Fibroblast of skin of back (primary cell): Measurements from ENCODE around the gene SLC2A8. TPM values are rescaled to one million over a fixed set of nuclear protein-coding genes. Genes with fewer than 3 reads are reported as not detected.
A peak's percentile ranks its signal among the peaks of the same experiment; 100 is the strongest.

Experiments
- DNase-seq: peaks from one replicate; pipeline ENCODE4 v3.0.0-alpha.2; 2013
- polyA plus RNA-seq, 2 experiments: library from polyadenylated mRNA; unstranded; fragments of 120-200 nt; gene quantifications; one replicate each; pipeline ENCODE4 v1.2.1, GENCODE V29; 2013; ENCODE audit not compliant: insufficient read length in 2 of 2

Gene SLC2A8, protein sequence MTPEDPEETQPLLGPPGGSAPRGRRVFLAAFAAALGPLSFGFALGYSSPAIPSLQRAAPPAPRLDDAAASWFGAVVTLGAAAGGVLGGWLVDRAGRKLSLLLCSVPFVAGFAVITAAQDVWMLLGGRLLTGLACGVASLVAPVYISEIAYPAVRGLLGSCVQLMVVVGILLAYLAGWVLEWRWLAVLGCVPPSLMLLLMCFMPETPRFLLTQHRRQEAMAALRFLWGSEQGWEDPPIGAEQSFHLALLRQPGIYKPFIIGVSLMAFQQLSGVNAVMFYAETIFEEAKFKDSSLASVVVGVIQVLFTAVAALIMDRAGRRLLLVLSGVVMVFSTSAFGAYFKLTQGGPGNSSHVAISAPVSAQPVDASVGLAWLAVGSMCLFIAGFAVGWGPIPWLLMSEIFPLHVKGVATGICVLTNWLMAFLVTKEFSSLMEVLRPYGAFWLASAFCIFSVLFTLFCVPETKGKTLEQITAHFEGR
- 6.3 TPM for polyA plus RNA-seq (2013, experiment 1 of 2; ENCODE audit: insufficient read length)
- polyA plus RNA-seq (2013, experiment 2 of 2; ENCODE audit: insufficient read length) = 3.4 TPM

GRCh38 chr9:127396808-127397645 is at the start of gene SLC2A8:
TSS of gene SLC2A8 (plus strand) at chr9:127397169. CDS start at chr9:127397231, 62 bp downstream.
- DNase-seq = peak; percentile 96

DNA sequence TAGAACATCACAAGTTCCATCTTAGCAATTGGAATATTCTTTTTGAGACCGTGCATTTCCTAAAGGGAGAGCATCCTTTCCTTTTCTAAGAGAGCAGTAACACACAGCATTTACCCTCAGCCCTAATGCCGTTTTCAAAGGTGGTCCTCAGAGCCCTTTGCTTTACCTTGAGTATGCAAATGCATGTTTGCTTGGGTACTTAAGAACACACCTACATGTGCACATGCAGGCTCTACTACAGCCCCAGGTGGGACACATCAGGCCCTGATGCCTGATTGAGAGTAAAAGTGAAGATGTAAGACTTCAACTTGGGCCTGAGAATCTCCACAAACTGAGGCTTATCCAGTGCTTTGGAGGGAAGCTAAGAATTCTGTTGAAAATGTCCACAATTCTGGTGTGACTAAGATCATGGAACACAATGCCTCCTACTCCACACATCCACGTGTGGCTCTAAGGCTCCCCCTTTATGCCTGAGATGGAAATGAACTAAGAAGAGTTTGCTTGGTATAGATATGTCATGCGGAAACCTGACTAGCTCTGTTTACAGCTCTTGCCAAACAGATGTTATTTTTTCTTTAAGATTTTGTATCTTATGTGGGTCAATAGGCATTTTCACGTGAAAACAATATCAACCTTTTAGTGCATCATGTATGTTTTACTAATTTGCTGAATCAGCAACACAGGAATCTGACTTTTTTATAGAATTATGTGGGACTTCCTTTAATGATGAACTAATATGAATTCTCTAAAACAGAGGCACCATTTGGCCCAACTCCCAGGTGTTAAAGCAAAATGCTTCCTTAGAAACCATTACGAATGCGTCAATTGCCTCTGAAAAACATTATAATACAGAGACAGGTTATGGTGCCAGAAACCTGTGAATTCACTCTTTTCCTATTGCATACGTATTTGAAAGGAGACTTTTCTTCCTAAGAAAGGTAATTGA is 48.9 kb upstream of the SLC2A8 start:
- DNase-seq = peak; percentile 46

GRCh38 chr9:127349483-127350113 is 47.4 kb upstream of the SLC2A8 start:
- DNase-seq = no peak

DNA sequence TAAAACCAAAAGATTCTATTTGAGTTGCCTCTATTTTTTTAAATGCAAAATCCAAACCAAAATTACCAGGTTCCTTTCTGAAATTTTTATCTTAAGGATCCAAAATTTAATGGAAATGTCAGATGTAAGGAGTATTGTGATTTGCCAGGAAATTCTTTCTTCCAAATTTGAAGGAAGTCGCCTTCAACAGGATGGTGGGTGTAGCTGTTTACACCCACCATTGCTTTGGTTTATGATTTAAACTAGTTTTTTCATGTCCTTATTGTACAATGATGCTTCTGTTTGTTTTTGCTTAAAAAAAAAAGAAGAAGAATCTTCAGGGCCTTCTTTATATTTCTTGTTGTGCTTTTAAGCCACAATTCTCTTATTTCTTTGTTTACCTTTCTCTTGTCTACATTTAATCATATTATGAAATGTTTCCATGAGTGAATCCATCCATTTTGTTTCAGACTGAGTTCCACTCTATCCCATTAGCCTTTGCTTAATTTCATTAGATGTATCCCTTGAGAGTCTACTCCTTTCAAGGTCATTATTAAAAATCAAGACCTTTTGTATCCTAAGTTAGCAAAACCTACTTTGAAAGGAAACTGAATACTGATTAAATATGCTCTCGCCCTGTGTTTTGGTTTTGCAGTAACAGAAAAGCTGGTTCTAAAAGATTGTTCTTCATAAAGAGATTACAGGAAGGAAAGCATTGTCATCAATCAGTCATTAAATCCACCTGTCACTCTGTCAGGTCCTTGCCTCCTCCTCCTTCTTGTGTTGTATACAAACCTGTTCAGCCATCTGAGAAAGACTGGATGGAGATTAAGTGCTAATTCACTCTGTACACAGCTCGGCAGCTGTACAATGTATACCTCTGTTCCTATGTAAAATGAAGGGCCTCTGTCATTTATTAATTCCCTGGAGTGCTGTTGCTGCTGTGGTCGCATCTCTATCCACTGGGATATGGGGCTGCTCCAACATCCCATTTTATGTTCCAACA is 45.5 kb upstream of the SLC2A8 start:
- no peak for DNase-seq

- no peak for DNase-seq
Observed at GRCh38 chr9:127353882-127354281, 43.1 kb upstream of the SLC2A8 start.

DNA sequence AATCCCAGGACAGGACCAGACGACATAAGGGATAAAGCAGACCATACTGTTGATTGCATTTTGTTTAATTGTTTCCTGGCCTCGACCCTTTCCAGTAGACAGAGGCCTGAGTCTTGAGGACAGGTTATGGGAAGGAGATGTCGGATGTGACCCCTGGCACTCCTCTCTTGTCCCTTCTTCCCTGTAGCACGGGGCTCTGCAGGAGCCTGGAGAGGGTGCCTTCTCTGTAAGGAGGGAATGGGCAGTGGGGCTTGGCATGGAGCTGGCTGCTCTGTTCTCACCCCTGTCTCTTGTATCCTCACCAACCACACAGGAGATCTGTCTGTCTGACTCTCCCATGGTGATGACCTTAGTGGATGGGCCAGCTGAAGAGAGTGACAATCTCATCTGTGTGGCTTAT is 40.1 kb upstream of the SLC2A8 start:
- no peak for DNase-seq

- no peak for DNase-seq
Observed at GRCh38 chr9:127358023-127358535, 38.9 kb upstream of the SLC2A8 start.

- no peak for DNase-seq
Observed at GRCh38 chr9:127358770-127359169, 38.2 kb upstream of the SLC2A8 start.

GRCh38 chr9:127360250-127360649 is 36.7 kb upstream of the SLC2A8 start:
- no peak for DNase-seq

DNA sequence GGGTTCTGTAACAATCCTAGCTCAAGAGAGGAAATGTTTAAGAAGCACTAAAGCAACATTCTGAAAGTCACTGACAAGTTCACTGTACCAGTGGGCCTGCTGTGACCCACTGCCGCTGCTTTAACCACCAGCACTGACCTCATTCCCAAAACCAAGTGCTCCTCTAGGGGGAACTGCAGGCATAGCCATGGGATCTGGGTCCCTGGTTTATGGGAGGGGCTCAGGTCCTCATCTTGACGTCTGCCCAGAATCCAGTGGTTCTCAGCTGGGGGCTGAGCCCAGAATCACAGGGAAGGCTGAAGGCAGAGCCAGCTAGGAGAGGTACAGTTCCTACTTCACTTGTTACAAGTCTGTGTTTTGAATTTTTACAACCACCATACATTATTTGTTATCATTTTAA is 36.1 kb upstream of the SLC2A8 start:
- DNase-seq = no peak

DNA sequence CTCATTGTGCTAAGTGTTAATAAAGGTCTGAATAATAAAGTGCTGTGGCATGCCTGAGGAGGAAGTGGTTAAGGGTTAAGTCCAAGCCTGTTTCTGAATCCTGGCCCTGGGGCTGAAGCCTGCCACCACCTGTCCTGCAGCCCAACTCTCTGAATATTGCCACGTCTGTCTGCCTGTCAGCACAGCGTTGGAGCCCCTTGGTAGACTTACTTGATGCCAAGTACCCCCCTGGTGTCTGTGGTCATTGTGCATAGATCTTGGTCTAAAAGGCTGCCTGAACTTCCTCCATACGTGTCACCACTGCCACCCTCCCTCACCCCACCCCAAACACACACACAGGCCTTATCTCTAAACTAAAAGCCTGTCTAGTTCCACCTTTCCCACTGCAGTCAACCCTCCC is 35.4 kb upstream of the SLC2A8 start:
- no peak for DNase-seq

- DNase-seq = no peak
Observed at GRCh38 chr9:127362829-127363228, 34.1 kb upstream of the SLC2A8 start.

- DNase-seq = no peak
Observed at GRCh38 chr9:127365461-127365860, 31.5 kb upstream of the SLC2A8 start.

GRCh38 chr9:127366594-127366993 is 30.4 kb upstream of the SLC2A8 start:
- DNase-seq = no peak

DNA sequence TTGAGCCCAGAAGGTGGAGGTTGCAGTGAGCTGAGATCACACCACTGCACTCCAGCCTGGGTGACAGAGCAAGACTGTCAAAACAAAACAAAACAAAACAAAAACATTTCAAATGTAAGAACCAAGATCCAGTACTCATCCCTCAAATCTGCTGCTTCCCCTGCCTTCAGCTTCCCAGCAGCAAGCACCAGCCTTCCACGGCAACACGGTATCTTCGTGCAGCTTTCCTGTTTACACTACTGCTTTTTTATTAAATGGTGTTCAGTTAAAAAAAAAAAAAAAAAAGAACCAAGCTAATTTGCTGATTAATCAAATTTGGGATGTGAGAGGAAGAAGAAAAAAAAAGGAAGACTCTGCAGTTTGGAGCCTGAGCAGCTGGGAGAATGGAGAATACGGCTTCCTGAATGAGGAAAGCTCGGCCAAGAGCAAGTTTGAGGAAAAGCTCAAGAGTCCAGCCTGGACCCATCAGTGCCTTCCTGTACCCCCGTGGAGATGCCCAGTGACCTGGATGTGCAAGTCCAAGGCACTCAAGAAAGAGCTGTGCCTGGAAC is 28.0 kb upstream of the SLC2A8 start:
- no peak for DNase-seq

DNA sequence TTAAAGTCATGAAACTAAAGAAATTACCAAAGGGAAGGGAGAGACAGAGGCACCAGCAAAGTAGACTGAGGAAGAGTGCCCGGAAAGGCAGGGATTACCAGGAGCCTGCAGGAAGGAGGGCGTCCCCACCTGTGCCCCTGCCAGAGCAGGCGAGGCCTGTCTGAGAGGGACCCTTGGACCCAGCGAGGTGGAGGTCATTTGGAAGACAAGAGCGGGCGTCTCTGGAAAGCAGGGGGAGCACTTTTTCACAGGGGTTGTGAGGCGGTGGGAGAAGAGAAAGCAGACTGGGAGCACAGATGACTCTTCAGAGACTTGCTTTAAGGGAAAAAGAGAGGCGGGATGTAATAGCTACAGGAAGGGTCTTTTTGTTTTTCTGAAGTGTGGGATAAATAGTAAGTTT is 27.5 kb upstream of the SLC2A8 start:
- DNase-seq = no peak

DNA sequence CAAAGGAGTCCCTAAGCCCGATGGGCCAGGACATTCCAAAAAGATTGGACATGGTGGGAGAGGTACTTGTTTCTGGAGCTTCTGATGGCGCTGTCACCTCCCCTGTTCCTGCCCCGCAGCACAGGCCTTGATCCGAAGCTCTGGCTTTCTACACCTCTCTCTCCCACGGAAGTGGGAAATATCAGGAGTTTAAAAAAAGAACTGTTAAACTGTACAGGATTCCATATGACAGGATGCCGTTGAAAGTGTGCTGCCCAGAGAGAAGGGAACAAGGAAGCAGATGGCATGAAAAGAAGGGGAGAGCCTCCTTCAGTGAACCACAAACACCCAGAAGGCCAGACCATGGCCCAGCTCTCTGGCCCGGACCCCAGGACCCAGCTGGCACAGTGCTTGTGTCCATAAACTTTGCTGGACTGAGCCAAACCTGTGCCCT is 26.8 kb upstream of the SLC2A8 start:
- DNase-seq = no peak

- DNase-seq = no peak
Observed at GRCh38 chr9:127370672-127371648, 26.0 kb upstream of the SLC2A8 start.

- DNase-seq = peak; percentile 24
Observed at GRCh38 chr9:127380479-127380878, 16.5 kb upstream of the SLC2A8 start.
